HUES64 (cell line): ENCODE data around the gene MYH16.
"Not testable (repeated sequence)": the region's sequence is repeated elsewhere in the genome, so short reads cannot be mapped to it uniquely, and the experiment has no call there.

Experiments used
- H3K27ac ChIP-seq: 2 replicates; pipeline ENCODE4 v1.7.0; 2013; ENCODE audit warnings: low read depth, low read length, inconsistent platforms
- H3K27me3 ChIP-seq: 2 replicates; pipeline ENCODE4 v1.6.1; 2013; ENCODE audit warnings: mild to moderate bottlenecking, low read length; ENCODE audit not compliant: insufficient read depth
- H3K36me3 ChIP-seq: 2 replicates; pipeline ENCODE4 v1.6.1; 2013; ENCODE audit warnings: mild to moderate bottlenecking, low read length; ENCODE audit not compliant: insufficient read depth
- H3K4me1 ChIP-seq: 2 replicates; pipeline ENCODE4 v1.6.1; 2013; ENCODE audit warnings: mild to moderate bottlenecking, low read length, moderate library complexity; ENCODE audit not compliant: insufficient read depth
- H3K4me3 ChIP-seq: 2 replicates; pipeline ENCODE4 v1.5.1; 2013; ENCODE audit warnings: mild to moderate bottlenecking, low read length, moderate library complexity
- H3K9ac ChIP-seq: 2 replicates; pipeline ENCODE4 v1.6.1; 2013; ENCODE audit warnings: mild to moderate bottlenecking, low read depth, low read length
- H3K9me3 ChIP-seq: 2 replicates; pipeline ENCODE4 v1.6.1; 2013; ENCODE audit warnings: low read depth, low read length; ENCODE audit not compliant: insufficient read depth
- WGBS: fragments of 150-250, 120-280 bp; methylation state at CpG from one replicate; pipeline ENCODE4 v1.1.7; 2013; ENCODE audit warnings: missing lambda C conversion rate; 5-methylcytosine and 5-hydroxymethylcytosine counted together

Gene MYH16

GRCh38 chr7:99287779-99288534, 15.3 kb downstream of the MYH16 start:
- no peak overlapping the region for H3K4me3 ChIP-seq
- no peaks in the 10 kb centered on the region for H3K9me3 ChIP-seq
- no peaks in the 10 kb centered on the region for H3K36me3 ChIP-seq
- 93% methylated on average over 23 of the region's 23 CpGs for WGBS
- H3K4me1 ChIP-seq, result no peaks in the 10 kb centered on the region
- no peaks in the 10 kb centered on the region for H3K27me3 ChIP-seq
- H3K9ac ChIP-seq, result no peak overlapping the region
- H3K27ac ChIP-seq, result no peak overlapping the region

- WGBS, result 81% methylated on average over 9 of the region's 9 CpGs
- no peaks in the 10 kb centered on the region for H3K36me3 ChIP-seq
- no peaks in the 10 kb centered on the region for H3K9me3 ChIP-seq
- no peak overlapping the region for H3K4me3 ChIP-seq
- H3K4me1 ChIP-seq, result no peaks in the 10 kb centered on the region
- H3K27me3 ChIP-seq, result no peaks in the 10 kb centered on the region
- H3K9ac ChIP-seq, result no peak overlapping the region
- H3K27ac ChIP-seq, result no peak overlapping the region
Measured at GRCh38 chr7:99289185-99289584, 16.5 kb downstream of the MYH16 start.

- not testable (repeated sequence) for H3K4me1 ChIP-seq, H3K36me3 ChIP-seq, H3K9ac ChIP-seq, H3K27ac ChIP-seq, H3K4me3 ChIP-seq, H3K9me3 ChIP-seq, H3K27me3 ChIP-seq
- WGBS, result 91% methylated on average over 3 of the region's 3 CpGs
Measured at GRCh38 chr7:99290148-99290547, 17.5 kb downstream of the MYH16 start.

GRCh38 chr7:99290980-99291607, 18.5 kb downstream of the MYH16 start:
- Histone ChIP-seq H3K27ac (no peak overlapping the region), H3K9me3 (no peaks in the 10 kb centered on the region), H3K4me1 (no peaks in the 10 kb centered on the region), H3K27me3 (no peaks in the 10 kb centered on the region), H3K36me3 (no peaks in the 10 kb centered on the region), H3K4me3 (no peak overlapping the region), H3K9ac (no peak overlapping the region)
- WGBS, result 96% methylated on average over 7 of the region's 10 CpGs

GRCh38 chr7:99292127-99292526, 19.5 kb downstream of the MYH16 start:
- 93% methylated on average over 14 of the region's 14 CpGs for WGBS

GRCh38 chr7:99293167-99293566, 20.5 kb downstream of the MYH16 start:
- H3K9me3 ChIP-seq, result no peaks in the 10 kb centered on the region
- WGBS, result 100% methylated on average over 1 of the region's 1 CpG
- H3K36me3 ChIP-seq, result no peaks in the 10 kb centered on the region
- H3K4me3 ChIP-seq, result no peak overlapping the region
- no peak overlapping the region for H3K27ac ChIP-seq
- no peak overlapping the region for H3K9ac ChIP-seq
- no peaks in the 10 kb centered on the region for H3K27me3 ChIP-seq
- no peaks in the 10 kb centered on the region for H3K4me1 ChIP-seq

More at GRCh38 chr7:99292127-99292526, 19.5 kb downstream of the MYH16 start:
- H3K36me3 ChIP-seq, result no peaks in the 10 kb centered on the region
- H3K4me3 ChIP-seq, result no peak overlapping the region
- H3K4me1 ChIP-seq, result no peaks in the 10 kb centered on the region
- no peaks in the 10 kb centered on the region for H3K27me3 ChIP-seq
- no peak overlapping the region for H3K27ac ChIP-seq
- no peak overlapping the region for H3K9ac ChIP-seq
- no peaks in the 10 kb centered on the region for H3K9me3 ChIP-seq

GRCh38 chr7:99293650-99294049, 21.0 kb downstream of the MYH16 start:
- H3K9me3 ChIP-seq, result no peaks in the 10 kb centered on the region
- no peaks in the 10 kb centered on the region for H3K4me1 ChIP-seq
- WGBS, result 89% methylated on average over 3 of the region's 4 CpGs
- no peaks in the 10 kb centered on the region for H3K27me3 ChIP-seq
- no peaks in the 10 kb centered on the region for H3K36me3 ChIP-seq
- no peak overlapping the region for H3K27ac ChIP-seq
- no peak overlapping the region for H3K4me3 ChIP-seq
- no peak overlapping the region for H3K9ac ChIP-seq

- Histone ChIP-seq H3K4me3 (no peak overlapping the region), H3K9me3 (no peaks in the 10 kb centered on the region), H3K27me3 (no peaks in the 10 kb centered on the region), H3K36me3 (no peaks in the 10 kb centered on the region), H3K4me1 (no peaks in the 10 kb centered on the region), H3K27ac (no peak overlapping the region), H3K9ac (no peak overlapping the region)
- WGBS, result 90% methylated on average over 5 of the region's 5 CpGs
Measured at GRCh38 chr7:99296471-99296870, 23.8 kb downstream of the MYH16 start.

GRCh38 chr7:99301496-99301895, 28.9 kb downstream of the MYH16 start:
- H3K36me3 ChIP-seq, result no peaks in the 10 kb centered on the region
- no peak overlapping the region for H3K9ac ChIP-seq
- no peaks in the 10 kb centered on the region for H3K9me3 ChIP-seq
- no peak overlapping the region for H3K4me3 ChIP-seq
- no peaks in the 10 kb centered on the region for H3K4me1 ChIP-seq
- WGBS, result 91% methylated on average over 19 of the region's 19 CpGs
- H3K27me3 ChIP-seq, result no peaks in the 10 kb centered on the region
- H3K27ac ChIP-seq, result no peak overlapping the region

- Histone ChIP-seq H3K27me3 (no peaks in the 10 kb centered on the region), H3K4me3 (no peak overlapping the region), H3K4me1 (no peaks in the 10 kb centered on the region), H3K27ac (no peak overlapping the region), H3K36me3 (no peaks in the 10 kb centered on the region), H3K9me3 (0 out of 2 replicates have a peak, but pooled peaks cover 4% of the 10 kb centered on the region), H3K9ac (no peak overlapping the region)
- WGBS, result 93% methylated on average over 16 of the region's 16 CpGs
Measured at GRCh38 chr7:99305473-99306260, 33.0 kb downstream of the MYH16 start.

GRCh38 chr7:99308461-99309074, 35.9 kb downstream of the MYH16 start:
- H3K9ac ChIP-seq, result no peak overlapping the region
- no peak overlapping the region for H3K27ac ChIP-seq
- no peaks in the 10 kb centered on the region for H3K4me1 ChIP-seq
- H3K36me3 ChIP-seq, result no peaks in the 10 kb centered on the region
- H3K4me3 ChIP-seq, result no peak overlapping the region
- no peaks in the 10 kb centered on the region for H3K27me3 ChIP-seq
- 95% methylated on average over 6 of the region's 7 CpGs for WGBS
- H3K9me3 ChIP-seq, result 0 out of 2 replicates have a peak, but pooled peaks cover 4% of the 10 kb centered on the region
